GM21619 (cell line): Measurements from ENCODE around the gene CD47.
A peak's percentile ranks its signal among the peaks of the same experiment; 100 is the strongest.

Source experiments
- ATAC-seq: cut with Tn5 transposase; IDR thresholded peaks from one replicate; pipeline ENCODE4 v1.9.1; 2021; ENCODE audit not compliant: unreplicated experiment

Gene CD47

GRCh38 chr3:108090701-108091497, at the start of gene CD47:
TSS of gene CD47 (minus strand) at chr3:108091031. CDS start at chr3:108090908, 123 bp downstream.
- ATAC-seq: peak; percentile 62

- ATAC-seq: no peak
These were observed 46.6 kb upstream of the CD47 start for GRCh38 chr3:108137460-108137814.

GRCh38 chr3:108136561-108137459, 46.0 kb upstream of the CD47 start:
- no peak for ATAC-seq

GRCh38 chr3:108134555-108134880, 43.7 kb upstream of the CD47 start:
- peak; percentile 32 for ATAC-seq

- ATAC-seq: peak; percentile 54
These were observed 43.2 kb upstream of the CD47 start for GRCh38 chr3:108133858-108134554.

GRCh38 chr3:108133048-108133369, 42.2 kb upstream of the CD47 start:
- ATAC-seq: no peak

GRCh38 chr3:108131475-108132134, 40.8 kb upstream of the CD47 start:
- no peak for ATAC-seq

GRCh38 chr3:108130701-108131474, 40.1 kb upstream of the CD47 start:
- no peak for ATAC-seq

- no peak for ATAC-seq
These were observed 39.4 kb upstream of the CD47 start for GRCh38 chr3:108130236-108130635.

GRCh38 chr3:108127301-108127988, 36.6 kb upstream of the CD47 start:
- ATAC-seq: no peak

- ATAC-seq: no peak
These were observed 35.5 kb upstream of the CD47 start for GRCh38 chr3:108126348-108126747.

- peak; percentile 45 for ATAC-seq
These were observed 34.8 kb upstream of the CD47 start for GRCh38 chr3:108125550-108126071.

- no peak for ATAC-seq
These were observed 34.3 kb upstream of the CD47 start for GRCh38 chr3:108125153-108125543.

GRCh38 chr3:108124337-108125152, 33.7 kb upstream of the CD47 start:
- ATAC-seq: peak; percentile 83

GRCh38 chr3:108123326-108123725, 32.5 kb upstream of the CD47 start:
- ATAC-seq: no peak

GRCh38 chr3:108122276-108122675, 31.4 kb upstream of the CD47 start:
- no peak for ATAC-seq

- ATAC-seq: no peak
These were observed 28.7 kb upstream of the CD47 start for GRCh38 chr3:108119398-108120104.
